HepG2 (cell line): Measurements from ENCODE around the gene ZNF19. TPM values are rescaled to one million over a fixed set of nuclear protein-coding genes. Genes with fewer than 3 reads are reported as not detected.

ENCODE experiments used
- ATAC-seq: fragments of 200-7000 bp; cut with Tn5 transposase; 3 replicates; pipeline ENCODE4 v1.9.1; 2020; ENCODE audit warnings: mild to moderate bottlenecking, moderate library complexity
- Bru-seq: library from RNA; stranded (reverse); fragments of 400-500 nt; gene quantifications from one replicate; lab custom pipeline; 2021; lab: Mats Ljungman, UMichigan
- BruChase-seq, 2 experiments: library from RNA; stranded (reverse); fragments of 400-500 nt; gene quantifications; one replicate each; lab custom pipeline; 2021; lab: Mats Ljungman, UMichigan
- BruUV-seq: library from RNA; stranded (reverse); fragments of 400-500 nt; replicated peaks from 2 replicates; lab custom pipeline; 2021; lab: Mats Ljungman, UMichigan
- CTCF ChIA-PET: fragments of 300-600 bp; formaldehyde crosslinking; extraction: SDS; loops from one replicate; lab custom pipeline; 2021; ENCODE audit warnings: low total read pairs, inconsistent platforms, low intra/inter-chr PET ratio; lab: Yijun Ruan, JAX
- POLR2A ChIA-PET: fragments of 350-600 bp; sonication (Branson Sonifier 250); formaldehyde crosslinking; loops from one replicate; lab custom pipeline; 2020; ENCODE audit warnings: antibody characterized with exemption, inconsistent platforms; lab: Yijun Ruan, JAX
- DNase-seq: peaks from one replicate; pipeline ENCODE4 v3.0.0-alpha.2; 2015; ENCODE audit warnings: low spot score
- FAIRE-seq: peaks from 3 replicates; lab custom pipeline; 2011; peaks lifted over from hg19 to GRCh38; lab: Jason Lieb, UNC
- H2AFZ ChIP-seq: one replicate; pipeline ENCODE4 v1.6.1; 2011; ENCODE audit warnings: low read length, inconsistent platforms
- H3K27ac ChIP-seq: fragments of 300-600 bp; 3 replicates; pipeline ENCODE4 v1.8.0; 2011; ENCODE audit warnings: mixed run types, mild to moderate bottlenecking, mixed read lengths, low read length, inconsistent platforms; ENCODE audit not compliant: insufficient read depth; ENCODE audit errors: extremely low read length
- H3K27me3 ChIP-seq, 2 experiments: fragments of 200-600 bp in 1 of 2; 2 replicates in 1 of 2; 3 replicates in 1 of 2; pipeline versions ENCODE4 v1.6.0 to v1.8.0; 2011; ENCODE audit warnings: low read length in 2 of 2, mild to moderate bottlenecking in 2 of 2, moderate library complexity in 2 of 2, inconsistent platforms in 1 of 2; ENCODE audit not compliant: insufficient read depth in 2 of 2, control insufficient read depth in 1 of 2
- H3K36me3 ChIP-seq, 2 experiments: fragments of 200-600 bp in 1 of 2; replicated peaks in 1 of 2; 2 replicates in 1 of 2; 3 replicates in 1 of 2; pipeline versions ENCODE4 v1.5.1 to v1.8.0; 2011; ENCODE audit warnings: low read length in 2 of 2, inconsistent platforms in 1 of 2; ENCODE audit not compliant: insufficient read depth in 2 of 2, control insufficient read depth in 1 of 2
- H3K4me1 ChIP-seq: 2 replicates; pipeline ENCODE4 v1.5.1; 2012; ENCODE audit warnings: low read length, inconsistent platforms; ENCODE audit not compliant: insufficient read depth
- H3K4me2 ChIP-seq: 2 replicates; pipeline ENCODE4 v1.6.0; 2011; ENCODE audit warnings: low read depth, low read length, inconsistent platforms
- H3K4me3 ChIP-seq, 3 experiments: fragments of 200-600 bp in 1 of 3; sonication (generic), shearing (Covaris generic) in 1 of 3; replicated peaks in 1 of 3; 2 replicates each; pipeline ENCODE4 v1.5.1; 2011 to 2016; ENCODE audit warnings: low read length in 3 of 3, inconsistent platforms in 2 of 3, low read depth in 2 of 3, mild to moderate bottlenecking in 2 of 3, control low read depth in 1 of 3, mixed read lengths in 1 of 3; ENCODE audit not compliant: insufficient read depth in 1 of 3
- H3K79me2 ChIP-seq: one replicate; pipeline ENCODE4 v1.6.1; 2011; ENCODE audit warnings: low read length, inconsistent platforms; ENCODE audit not compliant: insufficient read depth
- H3K9ac ChIP-seq: 2 replicates; pipeline ENCODE4 v1.6.0; 2011; ENCODE audit warnings: mild to moderate bottlenecking, low read depth, low read length, inconsistent platforms; ENCODE audit not compliant: insufficient read depth
- H3K9me3 ChIP-seq: 2 replicates; pipeline ENCODE4 v1.5.1; 2012; ENCODE audit warnings: mild to moderate bottlenecking, low read length
- H4K20me1 ChIP-seq: 2 replicates; pipeline ENCODE4 v1.6.0; 2011; ENCODE audit warnings: inconsistent platforms, mild to moderate bottlenecking, low read length, moderate library complexity; ENCODE audit not compliant: insufficient read depth
- AKAP8 ChIP-seq: sonication (generic); formaldehyde crosslinking; IDR thresholded peaks from 2 replicates; pipeline ENCODE4 v1.5.1; 2020; ENCODE audit warnings: mild to moderate bottlenecking, missing genetic modification reagents
- GABPB1 ChIP-seq: IDR thresholded peaks from 2 replicates; pipeline ENCODE4 v1.6.1; 2016; ENCODE audit warnings: mild to moderate bottlenecking, missing genetic modification reagents, moderate library complexity, missing compliant biosample characterization
- ISL2 ChIP-seq: sonication (generic); formaldehyde crosslinking; IDR thresholded peaks from 2 replicates; pipeline ENCODE4 v1.5.0; 2020; ENCODE audit warnings: missing genetic modification reagents
- MAX ChIP-seq: IDR thresholded peaks from 2 replicates; pipeline ENCODE4 v1.6.1; 2012; ENCODE audit warnings: inconsistent platforms
- NFRKB ChIP-seq: fragments of 450-650 bp; IDR thresholded peaks from 2 replicates; pipeline ENCODE4 v1.6.1; 2017
- RAD21 ChIP-seq: fragments of 450-650 bp; formaldehyde crosslinking; IDR thresholded peaks from 2 replicates; pipeline ENCODE4 v1.5.0; 2020; ENCODE audit warnings: mild to moderate bottlenecking
- REXO4 ChIP-seq: sonication (generic); formaldehyde crosslinking; IDR thresholded peaks from 2 replicates; pipeline ENCODE4 v1.8.0; 2022; ENCODE audit warnings: missing genetic modification reagents, mild to moderate bottlenecking, borderline replicate concordance
- SALL1 ChIP-seq: sonication (generic); formaldehyde crosslinking; IDR thresholded peaks from 2 replicates; pipeline ENCODE4 v1.8.0; 2022; ENCODE audit warnings: mild to moderate bottlenecking, missing genetic modification reagents
- ZBTB33 ChIP-seq: sonication (generic); formaldehyde crosslinking; IDR thresholded peaks from 2 replicates; pipeline ENCODE4 v1.4.0; 2020; ENCODE audit warnings: missing genetic modification reagents
- ZFP91 ChIP-seq: sonication (generic); formaldehyde crosslinking; IDR thresholded peaks from 2 replicates; pipeline ENCODE4 v1.9.0; 2022; ENCODE audit warnings: missing genetic modification reagents, mild to moderate bottlenecking, borderline replicate concordance
- ZFX ChIP-seq: sonication (generic); formaldehyde crosslinking; IDR thresholded peaks from 2 replicates; pipeline ENCODE4 v1.4.0; 2020; ENCODE audit warnings: mild to moderate bottlenecking, low read depth, missing genetic modification reagents, moderate library complexity
- WGBS: methylation state at CpG from one replicate; pipeline ENCODE4 v1.1.6; 2017; ENCODE audit warnings: low lambda C conversion rate; 5-methylcytosine and 5-hydroxymethylcytosine counted together
- in situ Hi-C: cut with HindIII; loops from 2 replicates; pipeline ENCODE4 v1.10.0; 2017; ENCODE audit warnings: low pct_unique_long_range_greater_than_20kb; ENCODE audit not compliant: extremely low pct_ligation_motif_present
- intact Hi-C: fragments of 100-400 bp; cut with micrococcal nuclease; formaldehyde crosslinking; loops from one replicate; pipeline ENCODE4 v1.10.0; 2022; ENCODE audit not compliant: unreplicated experiment
- long read RNA-seq, 2 experiments: library from RNA in 1 of 2; library from polyadenylated mRNA in 1 of 2; stranded (forward) in 1 of 2; unstranded in 1 of 2; transcript quantifications; one replicate each; pipeline ENCODE4 v2.0.0, GENCODE V29; 2019 to 2022
- polyA minus RNA-seq, 3 experiments: library from RNA; depleted of rRNA, polyadenylated mRNA; stranded (reverse); fragments of >200 nt; gene quantifications; 2 replicates each; pipeline ENCODE4 v1.2.3, GENCODE V29; 2011; ENCODE audit warnings: low replicate concordance in 1 of 3
- polyA plus RNA-seq, 8 experiments: library from polyadenylated mRNA; depleted of rRNA in 3 of 8; stranded (reverse) in 7 of 8; unstranded in 1 of 8; fragments of >200 nt; fragmentation: Illumina TruSeq in 4 of 8; extraction: Trizol in 4 of 8; gene quantifications; 2 replicates each; pipeline versions ENCODE4 v1.2.1 to v1.2.3, GENCODE V29; 2011 to 2016; ENCODE audit warnings: low read depth in 4 of 8, missing spikeins in 1 of 8, mixed read lengths in 1 of 8; ENCODE audit not compliant: insufficient read depth in 1 of 8
- total RNA-seq, 5 experiments: library from RNA; depleted of rRNA; stranded (reverse); fragments of >200 nt; fragmentation: Illumina TruSeq; extraction: Trizol; gene quantifications; 2 replicates each; pipeline ENCODE4 v1.2.3, GENCODE V29; 2016; ENCODE audit warnings: low read depth in 1 of 5

Gene ZNF19
- total RNA-seq (2016; rRNA removed; fragmentation: Illumina TruSeq; extraction: Trizol) (4.6 and 5.8 TPM in 2 replicates), polyA plus RNA-seq (2011; rRNA removed) (3.2 and 3.7 TPM in 2 replicates), polyA minus RNA-seq (2011; rRNA and poly(A)+ RNA removed; ENCODE audit: low replicate concordance) (2.3 and 5.0 TPM in 2 replicates), Bru-seq, nascent RNA (percentile 57 among the genes with signal in this experiment), BruChase-seq, experiment 1, labeled RNA remaining after a 6-hour chase (percentile 47 among the genes with signal in this experiment), BruChase-seq, experiment 2, labeled RNA remaining after a 2-hour chase (percentile 51 among the genes with signal in this experiment)
- 2.1 and 4.1 TPM in 2 replicates for total RNA-seq (2016; cell fraction: cytosol; rRNA removed; fragmentation: Illumina TruSeq; extraction: Trizol; ENCODE audit: low read depth)
- total RNA-seq (2016; cell fraction: insoluble cytoplasmic fraction; rRNA removed; fragmentation: Illumina TruSeq; extraction: Trizol) = 4.1 and 5.9 TPM in 2 replicates
- 5.0 and 5.7 TPM in 2 replicates for total RNA-seq (2016; cell fraction: membrane; rRNA removed; fragmentation: Illumina TruSeq; extraction: Trizol)
- 9.4 and 10.8 TPM in 2 replicates for total RNA-seq (2016; cell fraction: nucleus; rRNA removed; fragmentation: Illumina TruSeq; extraction: Trizol)
- polyA plus RNA-seq (2011; cell fraction: cytosol; rRNA removed) = 1.4 and 1.9 TPM in 2 replicates
- polyA plus RNA-seq (2011; cell fraction: nucleus; rRNA removed) = 6.9 and 16.9 TPM in 2 replicates
- polyA plus RNA-seq (2012) = 3.5 and 3.9 TPM in 2 replicates
- polyA plus RNA-seq (2016; cell fraction: cytosol; fragmentation: Illumina TruSeq; extraction: Trizol; ENCODE audit: low read depth) = 0.70 and 0.83 TPM in 2 replicates
- 2.9 and 3.0 TPM in 2 replicates for polyA plus RNA-seq (2016; cell fraction: insoluble cytoplasmic fraction; fragmentation: Illumina TruSeq; extraction: Trizol; ENCODE audit: low read depth)
- 1.4 and 1.8 TPM in 2 replicates for polyA plus RNA-seq (2016; cell fraction: membrane; fragmentation: Illumina TruSeq; extraction: Trizol; ENCODE audit: low read depth)
- polyA plus RNA-seq (2016; cell fraction: nucleus; fragmentation: Illumina TruSeq; extraction: Trizol; ENCODE audit: insufficient read depth, low read depth) = 5.9 and 7.3 TPM in 2 replicates
- polyA minus RNA-seq (2011; cell fraction: cytosol; rRNA and poly(A)+ RNA removed) = 2.3 and 2.4 TPM in 2 replicates
- 20.5 and 25.0 TPM in 2 replicates for polyA minus RNA-seq (2011; cell fraction: nucleus; rRNA and poly(A)+ RNA removed)
- long read RNA-seq, experiment 1, partial matches to known transcripts = 2 of 2 reads
- long read RNA-seq, experiment 1, other reads (novel, unspliced or antisense) = 0 of 2 reads
- long read RNA-seq, experiment 2, partial matches to known transcripts = 3 of 4 reads
- long read RNA-seq, experiment 2, other reads (novel, unspliced or antisense) = 1 of 4 reads

GRCh38 chr16:71489122-71489521 lies at the start of gene ZNF19:
Gene ZNF19, minus strand, starts transcription at chr16:71489324. Its CDS starts 7,210 bp downstream, at chr16:71482114.
- FAIRE-seq (no peak), DNase-seq (no peak), ATAC-seq (peak; percentile 10; the same call in 1 of the 3 replicates)
- Histone ChIP-seq H3K36me3 (no peaks in the 10 kb centered on the region), H3K4me3 (no peak within 1 kb of the TSS), H3K27me3 (peaks cover 0 to 4% of the 10 kb centered on the region in 2 experiments; a peak in 2 of 5 replicates), H2AFZ (no peak within 1 kb of the TSS), H3K27ac (no peak within 1 kb of the TSS), H3K9ac (no peak within 1 kb of the TSS), H4K20me1 (no peaks in the 10 kb centered on the region), H3K4me1 (peaks cover 6% of the 10 kb centered on the region; the same call in 1 of the 2 replicates), H3K79me2 (no peaks in the 10 kb centered on the region), H3K4me2 (no peak within 1 kb of the TSS), H3K9me3 (no peaks in the 10 kb centered on the region)
- ChIA-PET POLR2A (interaction anchor here (1.3 kb wide), 1 partner anchor 28 kb away, joined by 3 read pairs; no protein-coding TSS in a partner anchor), CTCF (no interaction called here)
- intact Hi-C loops (no loop called here), in situ Hi-C loops (loop anchor here (10.0 kb wide), 1 partner anchor 116 kb away; no protein-coding TSS in a partner anchor)
- 59% methylated on average over 22 of the region's 22 CpGs for WGBS
- BruUV-seq = no TSS peak
- TF ChIP-seq GABPB1 = peak; percentile 63
- TF ChIP-seq AKAP8 (CRISPR knock-in tag) = no peak
- TF ChIP-seq ZFP91 = 0 out of 2 replicates have a peak, but pooled peaks have one; percentile 16
- peak; percentile 18; the same call in 1 of the 2 replicates for TF ChIP-seq SALL1
- TF ChIP-seq ZFX = peak; percentile 21; the same call in 1 of the 2 replicates
- no peak for TF ChIP-seq ISL2 (CRISPR knock-in tag)
- no peak for TF ChIP-seq MAX
- TF ChIP-seq REXO4 (CRISPR knock-in tag) = no peak
- no peak for TF ChIP-seq NFRKB
- TF ChIP-seq RAD21 (CRISPR knock-in tag) = no peak
- TF ChIP-seq ZBTB33 (CRISPR knock-in tag) = peak; percentile 71; the same call in 1 of the 2 replicates
